ENCODE measurements around the gene GALNT5. TPM values are rescaled to one million over a fixed set of nuclear protein-coding genes. Genes with fewer than 3 reads are reported as not detected.
A peak's percentile ranks its signal among the peaks of the same experiment; 100 is the strongest.

The GALNT5 gene
- total RNA-seq, 1 donor from 2014 or later, result 3.1 TPM

DNA sequence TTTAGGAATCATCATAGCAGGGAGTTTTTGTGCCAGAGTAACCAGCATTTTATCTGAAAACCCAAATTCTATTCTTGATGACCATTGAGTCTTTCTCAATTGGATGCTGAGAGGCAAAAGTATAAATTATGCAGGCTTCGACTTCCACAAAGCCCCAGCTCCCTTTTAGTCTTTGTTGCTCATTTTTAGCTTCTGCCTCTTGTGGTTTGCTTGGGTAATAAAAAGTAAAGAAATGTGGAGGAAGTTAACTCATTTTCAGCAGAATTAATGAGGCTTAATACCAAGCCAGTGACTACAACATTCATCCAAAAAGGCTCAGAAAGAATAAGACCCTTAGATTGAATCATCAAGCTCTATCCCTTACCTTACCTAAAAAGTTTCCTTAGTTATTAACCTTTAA is 49.5 kb downstream of the GALNT5 start:
- peak; percentile 21 for DNase-seq (ENCODE audit: low read depth)

DNA sequence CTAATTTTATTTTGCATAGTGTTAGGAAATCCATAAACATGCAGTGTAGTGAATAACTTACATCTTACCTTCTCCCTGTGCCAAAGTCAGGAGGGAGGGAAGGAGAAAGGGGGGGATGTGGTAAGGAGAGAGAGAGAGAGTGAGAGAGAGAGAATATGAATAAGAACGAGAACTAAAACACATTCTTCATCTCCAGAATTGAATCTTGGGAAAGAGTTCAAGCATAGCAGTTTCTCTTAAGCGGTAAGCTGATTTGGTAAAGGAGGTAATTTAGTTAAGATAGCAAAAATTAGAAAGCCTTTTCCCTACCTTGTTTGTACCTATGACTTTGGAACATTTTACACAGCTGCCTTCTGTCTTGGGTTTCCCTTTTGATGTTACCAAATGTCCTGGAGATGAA is 52.4 kb downstream of the GALNT5 start:
- no peaks in the 10 kb centered on the region for H3K27me3 ChIP-seq (ENCODE audit: control insufficient read depth, insufficient read depth, low read length)
- TF ChIP-seq, protein P1, sequence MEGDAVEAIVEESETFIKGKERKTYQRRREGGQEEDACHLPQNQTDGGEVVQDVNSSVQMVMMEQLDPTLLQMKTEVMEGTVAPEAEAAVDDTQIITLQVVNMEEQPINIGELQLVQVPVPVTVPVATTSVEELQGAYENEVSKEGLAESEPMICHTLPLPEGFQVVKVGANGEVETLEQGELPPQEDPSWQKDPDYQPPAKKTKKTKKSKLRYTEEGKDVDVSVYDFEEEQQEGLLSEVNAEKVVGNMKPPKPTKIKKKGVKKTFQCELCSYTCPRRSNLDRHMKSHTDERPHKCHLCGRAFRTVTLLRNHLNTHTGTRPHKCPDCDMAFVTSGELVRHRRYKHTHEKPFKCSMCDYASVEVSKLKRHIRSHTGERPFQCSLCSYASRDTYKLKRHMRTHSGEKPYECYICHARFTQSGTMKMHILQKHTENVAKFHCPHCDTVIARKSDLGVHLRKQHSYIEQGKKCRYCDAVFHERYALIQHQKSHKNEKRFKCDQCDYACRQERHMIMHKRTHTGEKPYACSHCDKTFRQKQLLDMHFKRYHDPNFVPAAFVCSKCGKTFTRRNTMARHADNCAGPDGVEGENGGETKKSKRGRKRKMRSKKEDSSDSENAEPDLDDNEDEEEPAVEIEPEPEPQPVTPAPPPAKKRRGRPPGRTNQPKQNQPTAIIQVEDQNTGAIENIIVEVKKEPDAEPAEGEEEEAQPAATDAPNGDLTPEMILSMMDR (IDR thresholded peaks at IDR 0.05; ENCODE audit: insufficient read depth, low read length, poor library complexity, severe bottlenecking), result no peak
- no peaks in the 10 kb centered on the region for H3K36me3 ChIP-seq (ENCODE audit: control insufficient read depth, insufficient read depth, low read length)
- no peak overlapping the region for H3K4me3 ChIP-seq (ENCODE audit: low read depth, low read length)
- no peak for DNase-seq (ENCODE audit: low read depth)

More for the DNA sequence above, 49.5 kb downstream of the GALNT5 start:
- TF ChIP-seq, protein P1 (IDR thresholded peaks at IDR 0.05; ENCODE audit: insufficient read depth, low read length, poor library complexity, severe bottlenecking), result peak; percentile 42
- H3K27me3 ChIP-seq (ENCODE audit: control insufficient read depth, insufficient read depth, low read length), result no peaks in the 10 kb centered on the region
- H3K36me3 ChIP-seq (ENCODE audit: control insufficient read depth, insufficient read depth, low read length), result no peaks in the 10 kb centered on the region
- H3K4me3 ChIP-seq (ENCODE audit: low read depth, low read length), result no peak overlapping the region

DNA sequence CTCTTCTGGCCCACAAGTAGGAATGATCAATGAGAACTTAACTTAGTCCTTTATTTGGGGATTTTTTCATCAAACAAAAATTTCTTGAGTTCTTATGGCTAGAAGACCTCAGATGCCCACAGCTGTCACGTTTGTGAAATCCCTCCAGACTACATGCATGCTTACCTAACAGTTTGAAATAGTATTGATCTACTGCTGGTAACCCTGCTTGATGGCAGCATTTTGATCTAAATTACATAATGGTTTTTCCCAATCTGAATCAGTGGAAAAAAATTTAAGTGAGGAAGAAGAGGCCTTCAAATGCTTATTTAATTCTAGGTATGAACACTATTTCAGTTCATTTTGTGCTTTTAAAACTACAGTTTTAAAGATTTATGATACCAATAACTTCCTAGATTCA is 54.2 kb downstream of the GALNT5 start:
- TF ChIP-seq, protein P1 (IDR thresholded peaks at IDR 0.05; ENCODE audit: insufficient read depth, low read length, poor library complexity, severe bottlenecking), result no peak
- H3K4me3 ChIP-seq (ENCODE audit: low read depth, low read length), result no peak overlapping the region
- no peaks in the 10 kb centered on the region for H3K36me3 ChIP-seq (ENCODE audit: control insufficient read depth, insufficient read depth, low read length)

DNA sequence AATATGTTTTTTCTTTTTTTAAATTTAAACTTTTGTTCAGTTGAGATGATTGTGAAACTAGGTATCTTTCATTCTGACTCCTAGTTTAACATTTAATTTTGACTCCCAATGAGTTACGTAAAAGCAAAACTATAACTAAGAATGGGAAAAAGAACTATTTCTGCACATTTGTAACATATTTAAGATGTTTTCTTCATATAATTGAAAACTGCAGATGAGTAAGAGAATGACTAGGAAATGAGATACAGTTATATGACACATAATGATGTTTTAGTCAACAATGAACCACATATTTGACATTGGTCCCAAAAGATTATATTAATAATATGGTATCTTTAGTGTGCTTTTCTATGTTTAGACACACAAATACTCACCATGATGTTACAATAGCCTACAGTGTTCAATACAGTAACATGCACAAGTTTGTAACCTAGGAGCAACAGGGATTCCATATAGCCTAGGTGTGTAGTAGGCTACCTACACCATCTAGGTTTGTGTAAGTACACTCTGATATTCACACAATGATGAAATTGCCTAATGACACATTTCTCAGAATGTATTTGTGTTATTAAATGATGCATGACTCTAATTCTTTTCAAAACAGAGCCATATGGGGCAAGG is 55.5 kb downstream of the GALNT5 start:
- no peaks in the 10 kb centered on the region for H3K36me3 ChIP-seq (ENCODE audit: control insufficient read depth, insufficient read depth, low read length)
- no peak overlapping the region for H3K4me3 ChIP-seq (ENCODE audit: low read depth, low read length)
- TF ChIP-seq, protein P1 (IDR thresholded peaks at IDR 0.05; ENCODE audit: insufficient read depth, low read length, poor library complexity, severe bottlenecking), result no peak
- DNase-seq (ENCODE audit: low read depth), result no peak
- H3K27me3 ChIP-seq (ENCODE audit: control insufficient read depth, insufficient read depth, low read length), result no peaks in the 10 kb centered on the region

More for the DNA sequence above, 54.2 kb downstream of the GALNT5 start:
- no peak for DNase-seq (ENCODE audit: low read depth)
- H3K27me3 ChIP-seq (ENCODE audit: control insufficient read depth, insufficient read depth, low read length), result no peaks in the 10 kb centered on the region

DNA sequence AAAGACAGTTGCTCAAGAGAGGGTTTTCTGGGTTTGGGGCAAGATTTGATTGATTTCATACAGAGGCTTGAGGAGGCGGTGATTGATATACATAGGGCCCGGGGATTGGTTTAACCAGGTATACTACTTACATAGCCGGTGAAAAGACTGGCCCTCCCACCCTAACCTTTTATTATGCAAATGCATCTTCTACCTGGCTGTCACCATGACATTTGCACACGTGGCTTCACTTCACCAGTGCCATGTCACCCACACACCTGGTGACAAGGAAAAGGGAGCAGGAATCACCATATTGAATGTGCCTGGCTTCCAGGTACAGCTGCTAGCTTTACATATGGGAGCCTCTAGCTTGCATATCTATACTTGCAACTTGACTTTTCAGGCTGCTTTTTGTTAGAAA is 58.4 kb downstream of the GALNT5 start:
- no peak overlapping the region for H3K4me3 ChIP-seq (ENCODE audit: low read depth, low read length)
- TF ChIP-seq, protein P1 (IDR thresholded peaks at IDR 0.05; ENCODE audit: insufficient read depth, low read length, poor library complexity, severe bottlenecking), result no peak
- H3K27me3 ChIP-seq (ENCODE audit: control insufficient read depth, insufficient read depth, low read length), result no peaks in the 10 kb centered on the region
- DNase-seq (ENCODE audit: low read depth), result no peak
- no peaks in the 10 kb centered on the region for H3K36me3 ChIP-seq (ENCODE audit: control insufficient read depth, insufficient read depth, low read length)

DNA sequence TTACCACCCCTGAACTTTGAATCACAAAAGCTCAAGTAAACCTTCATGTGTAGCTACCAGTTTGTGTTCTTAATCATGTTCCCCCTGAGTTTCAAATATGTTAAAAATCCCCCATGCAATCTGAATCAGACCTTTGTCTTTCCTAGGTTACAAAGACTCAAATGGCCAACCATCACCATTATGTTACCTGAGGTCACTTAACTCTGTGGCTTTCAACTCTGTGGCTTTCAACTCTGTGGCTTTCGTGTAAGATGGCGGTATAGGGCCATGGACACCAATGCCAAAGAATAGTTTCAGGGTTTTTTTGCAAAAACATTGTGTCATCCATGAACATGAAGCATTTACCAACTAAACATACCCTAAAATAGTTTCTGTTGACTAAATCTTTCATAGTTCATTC is 61.4 kb downstream of the GALNT5 start:
- no peak for DNase-seq (ENCODE audit: low read depth)
- Histone ChIP-seq H3K27me3 (ENCODE audit: control insufficient read depth, insufficient read depth, low read length) (no peaks in the 10 kb centered on the region), H3K36me3 (ENCODE audit: control insufficient read depth, insufficient read depth, low read length) (no peaks in the 10 kb centered on the region), H3K4me3 (ENCODE audit: low read depth, low read length) (no peak overlapping the region)
- TF ChIP-seq, protein P1 (IDR thresholded peaks at IDR 0.05; ENCODE audit: insufficient read depth, low read length, poor library complexity, severe bottlenecking), result no peak
